HG03342 (cell line): ENCODE measurements around the gene MMP11.

ENCODE experiments used
- ATAC-seq: cut with Tn5 transposase; IDR thresholded peaks from one replicate; pipeline ENCODE4 v1.9.1; 2021; ENCODE audit warnings: mild to moderate bottlenecking, moderate library complexity; ENCODE audit not compliant: unreplicated experiment

Gene MMP11

DNA sequence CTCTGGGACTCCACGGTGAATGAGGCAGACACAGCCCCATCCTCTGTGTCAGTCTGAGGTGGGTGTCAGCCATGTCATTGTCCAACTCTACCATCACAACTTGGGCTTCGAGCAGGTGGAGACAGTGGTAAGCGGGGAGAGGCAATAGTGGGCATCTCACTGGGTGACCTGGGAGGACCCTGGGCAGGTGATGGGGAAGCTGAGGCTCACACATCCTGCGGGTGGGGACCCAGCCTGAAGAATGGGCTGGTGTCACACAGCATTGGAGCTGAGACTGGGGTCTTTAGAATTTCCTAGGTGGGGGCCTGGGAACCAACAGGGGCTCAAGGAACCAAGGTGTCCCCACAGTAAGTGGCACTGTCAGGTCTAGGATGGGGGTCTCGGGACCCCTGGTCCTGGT lies 7.1 kb downstream of the MMP11 start:
- no peak for ATAC-seq

- no peak for ATAC-seq
Measured at GRCh38 chr22:23780146-23780748, 7.6 kb downstream of the MMP11 start.

GRCh38 chr22:23781065-23781464 lies 8.4 kb downstream of the MMP11 start:
- ATAC-seq, result no peak

DNA sequence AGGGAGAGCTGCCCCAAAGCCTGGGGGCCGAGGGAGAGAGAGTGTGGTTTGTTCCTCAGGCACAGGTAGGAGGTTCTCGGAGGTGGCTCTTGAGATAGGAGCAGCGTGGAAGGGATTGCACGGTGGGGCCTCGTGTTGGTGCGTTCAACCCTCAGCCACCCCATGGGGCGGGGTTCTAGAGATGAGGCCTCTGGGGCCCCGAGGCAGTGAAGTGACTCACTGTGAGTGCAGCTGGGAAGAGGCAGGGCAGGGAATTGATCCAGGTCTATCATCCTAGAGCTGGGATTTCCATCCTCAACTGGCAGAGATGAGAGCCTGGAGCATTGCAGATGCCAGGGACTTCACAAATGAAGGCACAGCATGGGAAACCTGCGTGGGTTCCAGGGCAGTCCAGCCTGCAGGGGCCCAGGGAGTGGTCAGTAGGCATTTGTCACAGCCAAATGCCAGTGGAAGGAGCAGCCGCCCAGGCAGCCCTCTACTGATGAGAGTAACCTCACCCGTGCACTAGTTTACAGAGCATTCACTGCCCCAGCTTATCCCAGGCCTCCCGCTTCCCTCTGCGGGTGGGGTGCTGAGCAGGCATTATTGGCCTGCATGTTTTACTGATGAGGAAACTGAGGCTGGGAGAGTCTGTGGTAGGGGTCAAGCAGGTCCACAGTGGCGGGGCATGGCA lies 9.0 kb downstream of the MMP11 start:
- no peak for ATAC-seq

GRCh38 chr22:23782252-23782651 lies 9.6 kb downstream of the MMP11 start:
- no peak for ATAC-seq

DNA sequence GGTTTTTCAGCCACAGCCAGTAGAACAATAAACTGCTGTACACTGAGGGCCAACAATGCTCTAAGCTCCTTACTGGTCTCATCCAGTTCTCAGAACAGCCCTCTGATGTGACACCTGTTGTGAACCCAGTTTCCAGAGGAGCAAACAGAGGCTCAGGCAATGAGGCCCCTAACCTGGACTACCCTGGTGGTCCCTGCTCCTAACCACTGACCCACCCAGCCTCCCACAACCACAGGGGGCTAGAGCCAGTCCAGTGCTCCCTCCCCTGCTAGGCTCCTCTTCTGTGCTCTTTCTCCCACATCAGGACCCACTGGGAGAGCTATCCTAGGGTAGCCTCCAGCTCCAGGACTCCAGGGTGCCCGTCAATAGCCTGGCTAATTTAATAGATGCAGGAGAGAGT lies 10.1 kb downstream of the MMP11 start:
- no peak for ATAC-seq

DNA sequence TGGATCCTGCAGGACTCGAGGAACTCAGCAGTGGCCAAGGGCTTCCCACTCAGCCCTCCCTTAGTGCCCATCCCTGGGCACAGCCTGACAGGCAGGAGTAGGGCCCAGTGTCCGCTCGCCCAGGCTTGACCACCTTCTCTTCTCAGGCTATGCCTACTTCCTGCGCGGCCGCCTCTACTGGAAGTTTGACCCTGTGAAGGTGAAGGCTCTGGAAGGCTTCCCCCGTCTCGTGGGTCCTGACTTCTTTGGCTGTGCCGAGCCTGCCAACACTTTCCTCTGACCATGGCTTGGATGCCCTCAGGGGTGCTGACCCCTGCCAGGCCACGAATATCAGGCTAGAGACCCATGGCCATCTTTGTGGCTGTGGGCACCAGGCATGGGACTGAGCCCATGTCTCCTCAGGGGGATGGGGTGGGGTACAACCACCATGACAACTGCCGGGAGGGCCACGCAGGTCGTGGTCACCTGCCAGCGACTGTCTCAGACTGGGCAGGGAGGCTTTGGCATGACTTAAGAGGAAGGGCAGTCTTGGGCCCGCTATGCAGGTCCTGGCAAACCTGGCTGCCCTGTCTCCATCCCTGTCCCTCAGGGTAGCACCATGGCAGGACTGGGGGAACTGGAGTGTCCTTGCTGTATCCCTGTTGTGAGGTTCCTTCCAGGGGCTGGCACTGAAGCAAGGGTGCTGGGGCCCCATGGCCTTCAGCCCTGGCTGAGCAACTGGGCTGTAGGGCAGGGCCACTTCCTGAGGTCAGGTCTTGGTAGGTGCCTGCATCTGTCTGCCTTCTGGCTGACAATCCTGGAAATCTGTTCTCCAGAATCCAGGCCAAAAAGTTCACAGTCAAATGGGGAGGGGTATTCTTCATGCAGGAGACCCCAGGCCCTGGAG lies 10.9 kb downstream of the MMP11 start:
- ATAC-seq, result no peak

GRCh38 chr22:23784215-23784732 lies 11.6 kb downstream of the MMP11 start:
- no peak for ATAC-seq

DNA sequence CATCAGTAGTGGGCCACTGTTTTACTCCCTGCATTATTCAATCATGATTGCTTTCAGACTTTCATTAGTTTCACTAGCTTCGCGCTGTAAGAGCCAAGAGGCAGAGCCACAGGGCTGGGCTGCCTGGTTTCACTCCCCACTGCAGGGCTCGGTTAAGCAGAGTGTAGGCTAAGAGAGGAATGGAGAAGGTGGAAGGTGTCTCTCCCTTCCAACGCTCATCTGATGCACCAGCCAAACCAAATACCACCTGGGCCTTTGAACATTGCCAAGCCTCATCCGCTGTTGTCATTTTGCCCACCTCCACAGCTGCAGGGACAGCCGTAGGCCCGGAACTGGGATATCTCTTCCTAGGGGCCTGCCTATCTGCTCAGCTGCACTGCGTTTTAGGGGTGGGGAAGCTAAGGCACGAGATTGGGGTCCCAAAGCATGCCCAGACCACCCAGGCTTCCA lies 13.6 kb downstream of the MMP11 start:
- no peak for ATAC-seq

DNA sequence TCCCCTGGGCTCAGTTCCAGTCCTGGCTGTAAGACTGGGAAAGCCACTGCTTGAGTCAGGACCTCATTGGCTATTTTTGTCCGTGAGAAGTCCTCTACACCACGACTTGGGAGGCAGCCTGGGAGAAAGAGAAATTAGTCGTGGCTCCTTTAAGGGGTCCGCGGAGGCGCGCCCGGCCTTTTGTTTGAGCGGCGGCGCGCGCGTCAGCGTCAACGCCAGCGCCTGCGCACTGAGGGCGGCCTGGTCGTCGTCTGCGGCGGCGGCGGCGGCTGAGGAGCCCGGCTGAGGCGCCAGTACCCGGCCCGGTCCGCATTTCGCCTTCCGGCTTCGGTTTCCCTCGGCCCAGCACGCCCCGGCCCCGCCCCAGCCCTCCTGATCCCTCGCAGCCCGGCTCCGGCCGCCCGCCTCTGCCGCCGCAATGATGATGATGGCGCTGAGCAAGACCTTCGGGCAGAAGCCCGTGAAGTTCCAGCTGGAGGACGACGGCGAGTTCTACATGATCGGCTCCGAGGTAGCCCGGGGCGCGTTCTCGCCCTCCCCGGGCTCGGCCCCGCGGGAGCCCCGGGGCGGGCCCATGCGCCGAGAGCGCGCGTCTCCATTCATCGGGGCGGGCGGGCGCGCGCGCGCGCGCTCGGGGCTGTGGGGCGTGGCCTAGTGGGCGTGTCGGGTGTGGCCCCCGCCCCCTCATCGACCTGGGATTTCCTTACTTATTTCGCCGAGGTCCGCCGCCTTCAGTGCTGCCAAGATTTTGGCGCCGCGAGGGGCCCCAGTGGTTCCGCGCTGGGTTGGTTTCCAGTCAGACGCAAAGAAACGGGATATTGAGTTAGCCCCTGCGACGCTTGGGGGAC lies 14.3 kb downstream of the MMP11 start, which contains the start of gene SMARCB1:
Gene SMARCB1, plus strand, starts transcription at position 215 of the 848 bp plus-strand sequence. Its CDS starts 204 bp downstream, at position 419.
- peak; percentile 70 for ATAC-seq

DNA sequence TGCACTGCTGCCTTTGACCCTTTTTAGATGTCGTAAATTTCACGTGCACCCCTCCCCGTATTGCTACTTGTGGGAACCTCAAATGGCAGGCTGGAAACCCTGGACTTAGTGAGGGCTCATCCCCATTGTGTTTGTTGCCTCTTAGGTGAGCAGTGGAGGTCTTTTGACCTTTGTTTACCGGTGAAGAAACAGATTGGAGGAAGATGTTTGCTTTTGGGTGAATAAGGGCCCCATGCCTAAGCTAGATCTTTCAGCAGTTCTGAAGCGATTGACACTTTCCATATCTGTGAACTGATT lies 14.9 kb downstream of the MMP11 start:
- no peak for ATAC-seq

- ATAC-seq, result no peak
Measured at GRCh38 chr22:23787910-23788309, 15.3 kb downstream of the MMP11 start.

DNA sequence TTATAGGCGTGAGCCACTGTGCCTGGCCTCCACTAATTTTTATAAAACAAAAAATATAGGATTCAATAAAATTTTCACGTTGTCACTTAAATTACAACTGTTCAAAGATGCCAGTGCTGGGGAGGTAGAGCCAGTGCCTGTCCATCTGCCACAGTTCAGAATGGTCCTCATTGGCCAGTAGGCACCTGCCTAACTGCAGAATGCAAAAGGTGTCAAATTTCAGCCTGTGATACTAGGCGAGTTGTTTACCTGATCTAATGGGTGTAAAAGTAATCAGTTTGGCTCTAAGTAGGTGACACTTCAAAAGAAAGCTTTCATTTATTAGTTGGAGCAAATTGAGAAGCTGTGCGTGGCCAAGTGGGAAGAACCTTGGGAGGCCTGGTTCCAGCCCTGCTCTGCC lies 16.5 kb downstream of the MMP11 start:
- ATAC-seq, result no peak

GRCh38 chr22:23789638-23790037 lies 17.0 kb downstream of the MMP11 start:
- no peak for ATAC-seq

DNA sequence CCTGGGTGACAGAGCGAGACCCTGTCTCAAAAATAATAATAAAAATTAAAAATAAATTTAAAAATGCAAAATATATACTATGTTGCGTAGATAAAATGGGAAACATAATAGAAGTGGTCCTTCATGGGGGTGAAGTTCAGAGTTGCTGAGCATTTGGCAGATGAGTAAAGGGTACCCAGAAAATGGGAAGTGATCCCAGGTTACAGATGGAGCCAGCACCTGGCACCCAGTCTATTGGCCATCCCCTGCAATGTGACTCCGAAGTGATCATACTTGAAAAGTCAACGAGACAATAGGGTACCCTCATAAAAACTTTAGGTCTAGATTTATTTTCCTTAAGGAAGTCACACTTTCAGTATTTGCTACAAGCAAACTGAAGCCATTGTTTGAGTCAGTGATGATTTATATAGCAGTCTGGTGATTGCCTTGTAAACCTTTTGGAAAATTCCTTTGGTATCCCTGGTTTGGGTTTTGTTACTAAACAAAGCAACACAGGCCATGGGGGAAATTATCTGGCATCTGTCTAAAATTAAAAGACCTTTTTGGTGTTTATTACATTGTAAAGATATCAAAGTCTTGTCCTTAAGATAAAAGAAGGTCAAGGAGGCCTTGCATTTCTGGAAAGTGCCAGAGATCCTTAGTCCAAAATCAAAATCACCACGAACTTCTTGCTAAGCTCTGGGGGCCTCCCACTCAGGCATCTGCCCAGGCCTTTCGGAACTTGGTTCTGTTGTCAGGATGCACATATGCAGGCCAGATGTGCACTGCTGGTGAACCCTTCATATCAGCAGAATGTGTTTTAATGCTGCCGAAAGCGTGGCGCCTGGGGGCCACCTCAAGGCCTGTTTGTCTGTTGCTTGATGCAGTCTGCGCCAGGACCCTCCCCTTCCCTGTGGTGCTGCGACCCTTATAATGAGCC lies 18.4 kb downstream of the MMP11 start:
- no peak for ATAC-seq

DNA sequence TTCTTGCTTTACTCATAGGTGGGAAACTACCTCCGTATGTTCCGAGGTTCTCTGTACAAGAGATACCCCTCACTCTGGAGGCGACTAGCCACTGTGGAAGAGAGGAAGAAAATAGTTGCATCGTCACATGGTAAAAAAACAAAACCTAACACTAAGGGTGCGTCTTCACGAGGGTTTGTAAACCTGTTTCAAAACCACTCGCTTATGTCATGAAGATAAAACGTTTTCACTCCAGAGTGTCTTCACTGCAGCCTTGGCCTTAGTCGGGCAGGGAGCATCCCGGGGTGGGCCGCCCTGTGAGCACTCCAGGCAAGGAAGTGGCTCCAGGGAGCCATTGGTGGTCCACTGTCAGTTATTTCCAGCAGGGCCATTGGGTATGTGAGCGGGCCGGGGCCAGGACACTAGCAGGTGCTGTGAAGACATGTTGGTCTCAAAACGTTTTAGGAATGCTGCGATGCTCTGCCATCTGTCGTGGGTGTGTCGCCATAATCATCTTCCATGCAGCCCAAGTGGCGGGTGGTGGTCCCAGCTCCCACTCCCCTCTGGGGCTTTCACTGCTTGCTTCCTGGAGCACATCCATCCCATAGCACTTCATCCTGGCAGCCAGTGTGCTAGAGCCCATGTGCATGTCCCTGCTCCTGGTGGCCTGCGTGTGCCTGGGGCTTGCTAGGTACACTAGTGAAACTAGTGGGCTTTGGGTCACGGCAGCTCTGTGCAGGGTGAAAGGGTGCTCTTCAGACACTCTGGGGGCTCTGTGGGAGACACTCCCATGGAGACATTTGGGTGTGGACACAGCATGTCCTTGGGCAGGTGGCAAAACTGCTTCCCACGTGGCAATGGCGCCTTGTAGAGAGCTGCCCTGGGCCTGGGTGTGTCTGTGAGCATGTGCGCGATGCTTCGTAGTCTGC lies 19.3 kb downstream of the MMP11 start:
- no peak for ATAC-seq

GRCh38 chr22:23793326-23793725 lies 20.7 kb downstream of the MMP11 start:
- no peak for ATAC-seq

- ATAC-seq, result no peak
Measured at GRCh38 chr22:23796461-23796860, 23.8 kb downstream of the MMP11 start.
